Esophagus muscularis mucosa (tissue), 4 donors: ENCODE data around the gene NOPCHAP1. TPM values are rescaled to one million over a fixed set of nuclear protein-coding genes. Genes with fewer than 3 reads are reported as not detected.

Source experiments
- DNase-seq: peaks from one replicate; pipeline ENCODE4 v3.0.0-alpha.2; 2017; ENCODE audit errors: extremely low spot score
- H3K27ac ChIP-seq, 4 donors: fragments of 200-600 bp; sonication (generic); replicated peaks in 1 of 4; 1 replicate in 3 of 4; 2 replicates in 1 of 4; pipeline ENCODE4 v1.5.1; 2016 to 2019; ENCODE audit warnings: mild to moderate bottlenecking in 1 of 4
- H3K27me3 ChIP-seq, 4 donors: fragments of 200-600 bp; sonication (generic); one replicate each; pipeline versions ENCODE4 v1.5.1 to v1.6.0; 2016 to 2019
- H3K36me3 ChIP-seq, 4 donors: fragments of 200-600 bp; sonication (generic); one replicate each; pipeline ENCODE4 v1.5.1; 2016 to 2019
- H3K4me1 ChIP-seq, 4 donors: fragments of 200-600 bp; sonication (generic); one replicate each; pipeline ENCODE4 v1.5.1; 2016 to 2019
- H3K4me3 ChIP-seq, 4 donors: fragments of 200-600 bp; sonication (generic); 1 replicate in 2 of 4; 2 replicates in 2 of 4; pipeline ENCODE4 v1.5.1; 2016 to 2019; ENCODE audit warnings: mild to moderate bottlenecking in 4 of 4, moderate library complexity in 1 of 4
- H3K9me3 ChIP-seq, 4 donors: fragments of 200-600 bp; sonication (generic); 1 replicate in 3 of 4; 2 replicates in 1 of 4; pipeline ENCODE4 v1.5.1; 2016 to 2019
- EP300 ChIP-seq: sonication (generic); formaldehyde crosslinking; IDR thresholded peaks from one replicate; pipeline ENCODE4 v1.6.1; 2017; ENCODE audit warnings: antibody characterized with exemption
- POLR2A ChIP-seq: fragments of 450-650 bp; IDR thresholded peaks from one replicate; pipeline ENCODE4 v1.6.1; 2017; ENCODE audit warnings: antibody characterized with exemption, moderate library complexity, mild to moderate bottlenecking, low read depth
- POLR2AphosphoS5 ChIP-seq, 2 donors: sonication (generic); formaldehyde crosslinking; IDR thresholded peaks; one replicate each; pipeline ENCODE4 v1.6.1; 2017; ENCODE audit warnings: antibody characterized with exemption in 2 of 2
- WGBS: methylation state at CpG from one replicate; pipeline ENCODE4 v1.1.5; 2018; 5-methylcytosine and 5-hydroxymethylcytosine counted together
- intact Hi-C: fragments of 100-400 bp; cut with DNase I; formaldehyde crosslinking; loops from one replicate; pipeline ENCODE4 v1.15.1; 2023
- total RNA-seq, 4 donors: library from RNA; depleted of rRNA; stranded (reverse); fragments of >200 nt; gene quantifications; one replicate each; pipeline versions ENCODE4 v1.1.0 to v1.2.1, GENCODE V29; 2016
- TF ChIP-seq, protein P1 (sequence below), 3 experiments: fragments of 200-600 bp in 2 of 3; fragments of 450-650 bp in 1 of 3; sonication (generic) in 2 of 3; IDR thresholded peaks; one replicate each; pipeline ENCODE4 v1.5.1; 2017 to 2019; ENCODE audit warnings: antibody characterized with exemption in 3 of 3, mild to moderate bottlenecking in 2 of 3, moderate library complexity in 1 of 3

NOPCHAP1 gene
- total RNA-seq, 4 donors from 2014 or later = 4.6 to 7.9 (median 5.5) TPM

DNA sequence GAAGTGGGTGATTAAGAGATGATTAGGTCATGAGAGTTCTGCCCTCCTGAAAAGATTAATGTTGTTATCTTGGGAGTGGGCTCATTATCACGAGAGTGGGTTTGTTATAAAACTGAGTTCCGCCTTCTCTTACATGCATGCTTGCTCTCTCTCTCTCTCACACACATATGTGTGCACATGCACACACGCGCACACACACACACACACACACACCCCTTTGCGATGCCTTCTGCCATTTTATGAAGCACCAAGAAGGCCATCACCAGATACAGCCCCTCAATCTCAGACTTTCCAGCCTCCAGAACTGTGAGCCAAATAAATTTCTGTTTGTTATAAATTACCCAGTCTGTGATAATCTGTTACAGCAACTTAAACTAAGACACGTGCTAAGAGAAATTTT lies 22.4 kb upstream of the NOPCHAP1 start:
- intact Hi-C loops = no loop called here

DNA sequence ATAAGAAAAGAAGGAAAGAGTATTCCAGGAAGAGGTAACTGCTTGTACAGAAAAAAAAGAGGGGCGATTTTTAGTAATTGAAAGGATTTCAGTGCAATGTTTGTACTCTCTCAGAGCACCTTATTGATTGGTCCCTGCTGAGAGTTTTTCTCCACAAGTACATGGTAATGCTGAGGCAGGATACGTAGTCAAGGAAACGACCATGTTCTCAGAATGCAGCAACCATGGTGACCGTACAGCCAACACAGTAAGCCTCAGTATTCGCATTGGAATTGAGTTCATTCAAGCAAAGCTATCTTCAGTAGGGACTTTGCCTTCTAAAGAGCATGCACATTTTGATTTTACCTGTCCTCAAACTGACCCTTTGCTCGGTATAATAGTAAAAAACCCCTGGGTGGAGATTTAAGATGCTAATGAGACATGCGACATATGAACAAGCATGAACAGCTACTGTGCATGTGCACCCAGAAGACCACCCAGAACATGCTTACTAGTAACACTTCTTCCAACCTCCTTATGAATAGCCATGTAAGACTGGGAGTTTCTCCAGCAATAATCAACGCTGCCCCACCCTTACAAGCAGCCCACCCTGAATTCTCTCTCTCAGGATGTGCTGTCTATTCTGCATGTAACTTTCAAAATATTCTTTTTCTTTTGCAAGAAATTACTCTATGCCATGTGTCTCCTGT lies 21.8 kb upstream of the NOPCHAP1 start:
- Histone ChIP-seq H3K27ac (no peak overlapping the region), H3K27me3 (no peaks in the 10 kb centered on the region), H3K4me3 (no peak overlapping the region), H3K4me1 (peaks cover under 1 to 6% (median 5%) of the 10 kb centered on the region in 4 donors), H3K9me3 (no peaks in the 10 kb centered on the region), H3K36me3 (no peaks in the 10 kb centered on the region)
- intact Hi-C loops = no loop called here
- WGBS = 70% methylated on average over 8 of the region's 8 CpGs
- TF ChIP-seq EP300 = no peak
- TF ChIP-seq, protein P1, sequence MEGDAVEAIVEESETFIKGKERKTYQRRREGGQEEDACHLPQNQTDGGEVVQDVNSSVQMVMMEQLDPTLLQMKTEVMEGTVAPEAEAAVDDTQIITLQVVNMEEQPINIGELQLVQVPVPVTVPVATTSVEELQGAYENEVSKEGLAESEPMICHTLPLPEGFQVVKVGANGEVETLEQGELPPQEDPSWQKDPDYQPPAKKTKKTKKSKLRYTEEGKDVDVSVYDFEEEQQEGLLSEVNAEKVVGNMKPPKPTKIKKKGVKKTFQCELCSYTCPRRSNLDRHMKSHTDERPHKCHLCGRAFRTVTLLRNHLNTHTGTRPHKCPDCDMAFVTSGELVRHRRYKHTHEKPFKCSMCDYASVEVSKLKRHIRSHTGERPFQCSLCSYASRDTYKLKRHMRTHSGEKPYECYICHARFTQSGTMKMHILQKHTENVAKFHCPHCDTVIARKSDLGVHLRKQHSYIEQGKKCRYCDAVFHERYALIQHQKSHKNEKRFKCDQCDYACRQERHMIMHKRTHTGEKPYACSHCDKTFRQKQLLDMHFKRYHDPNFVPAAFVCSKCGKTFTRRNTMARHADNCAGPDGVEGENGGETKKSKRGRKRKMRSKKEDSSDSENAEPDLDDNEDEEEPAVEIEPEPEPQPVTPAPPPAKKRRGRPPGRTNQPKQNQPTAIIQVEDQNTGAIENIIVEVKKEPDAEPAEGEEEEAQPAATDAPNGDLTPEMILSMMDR (IDR thresholded peaks at IDR 0.05) = no peak
- no peak for DNase-seq

More for the DNA sequence above, 22.4 kb upstream of the NOPCHAP1 start:
- no peaks in the 10 kb centered on the region for H3K36me3 ChIP-seq
- no peak for DNase-seq
- 84% methylated on average over 6 of the region's 6 CpGs for WGBS
- no peaks in the 10 kb centered on the region for H3K9me3 ChIP-seq
- no peaks in the 10 kb centered on the region for H3K27me3 ChIP-seq
- H3K4me3 ChIP-seq = no peak overlapping the region
- TF ChIP-seq POLR2AphosphoS5 (IDR thresholded peaks at IDR 0.05) (no peak), POLR2A (no peak), EP300 (no peak)
- TF ChIP-seq, protein P1 (IDR thresholded peaks at IDR 0.05) = no peak
- H3K4me1 ChIP-seq = peaks cover 6 to 12% (median 10%) of the 10 kb centered on the region in 4 donors
- H3K27ac ChIP-seq = no peak overlapping the region

DNA sequence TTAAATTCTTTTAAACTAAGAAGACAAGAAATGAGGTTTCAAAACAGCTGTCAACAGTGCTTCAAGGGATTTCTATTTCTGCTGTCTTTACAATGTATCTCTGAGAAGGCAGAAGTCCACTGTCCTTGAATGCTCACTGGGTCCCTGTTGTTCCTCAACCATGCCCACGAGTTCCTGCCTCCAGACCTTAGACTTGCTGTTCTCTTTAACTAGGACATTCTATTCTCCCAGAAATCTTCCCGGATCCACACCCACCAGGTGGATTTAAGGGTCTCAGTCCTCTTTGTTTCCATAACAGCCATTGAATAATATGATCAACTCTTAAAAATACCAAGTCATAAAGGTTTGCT lies 21.3 kb upstream of the NOPCHAP1 start:
- intact Hi-C loops = no loop called here
- no peaks in the 10 kb centered on the region for H3K36me3 ChIP-seq
- peaks cover 0 to 1% (median 0%) of the 10 kb centered on the region in 4 donors for H3K4me1 ChIP-seq
- TF ChIP-seq EP300 (no peak), POLR2A (no peak), POLR2AphosphoS5 (IDR thresholded peaks at IDR 0.05) (no peak)
- TF ChIP-seq, protein P1 (IDR thresholded peaks at IDR 0.05) = no peak
- 68% methylated on average over 2 of the region's 2 CpGs for WGBS
- no peak for DNase-seq
- no peak overlapping the region for H3K27ac ChIP-seq
- H3K27me3 ChIP-seq = no peaks in the 10 kb centered on the region
- no peaks in the 10 kb centered on the region for H3K9me3 ChIP-seq
- H3K4me3 ChIP-seq = no peak overlapping the region

DNA sequence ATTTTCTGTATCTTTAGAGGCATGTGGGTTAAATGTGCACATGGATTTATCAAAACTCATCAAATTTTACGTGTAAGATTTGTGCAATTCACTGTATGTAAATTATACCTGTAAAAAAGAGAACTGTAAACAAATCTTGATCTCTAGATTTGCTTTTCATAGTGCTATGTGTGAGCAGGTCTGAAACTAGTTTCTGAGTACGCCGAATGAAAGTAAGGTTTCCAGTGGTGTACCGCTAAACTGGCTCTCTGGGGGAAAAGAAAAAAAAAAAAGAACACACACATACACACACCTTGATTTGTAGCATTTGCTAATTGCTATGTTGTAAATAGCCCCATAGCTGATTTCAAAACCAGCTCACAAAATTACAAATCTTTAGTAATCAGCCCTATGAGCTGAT lies 19.4 kb upstream of the NOPCHAP1 start:
- H3K27ac ChIP-seq = no peak overlapping the region
- H3K36me3 ChIP-seq = no peaks in the 10 kb centered on the region
- intact Hi-C loops = no loop called here
- no peaks in the 10 kb centered on the region for H3K27me3 ChIP-seq
- 99% methylated on average over 4 of the region's 4 CpGs for WGBS
- H3K4me1 ChIP-seq = no peaks in the 10 kb centered on the region
- TF ChIP-seq POLR2A = no peak
- TF ChIP-seq POLR2AphosphoS5 (IDR thresholded peaks at IDR 0.05) = no peak
- TF ChIP-seq, protein P1 (IDR thresholded peaks at IDR 0.05) = no peak
- no peak for TF ChIP-seq EP300
- no peak overlapping the region for H3K4me3 ChIP-seq
- no peak for DNase-seq
- no peaks in the 10 kb centered on the region for H3K9me3 ChIP-seq

DNA sequence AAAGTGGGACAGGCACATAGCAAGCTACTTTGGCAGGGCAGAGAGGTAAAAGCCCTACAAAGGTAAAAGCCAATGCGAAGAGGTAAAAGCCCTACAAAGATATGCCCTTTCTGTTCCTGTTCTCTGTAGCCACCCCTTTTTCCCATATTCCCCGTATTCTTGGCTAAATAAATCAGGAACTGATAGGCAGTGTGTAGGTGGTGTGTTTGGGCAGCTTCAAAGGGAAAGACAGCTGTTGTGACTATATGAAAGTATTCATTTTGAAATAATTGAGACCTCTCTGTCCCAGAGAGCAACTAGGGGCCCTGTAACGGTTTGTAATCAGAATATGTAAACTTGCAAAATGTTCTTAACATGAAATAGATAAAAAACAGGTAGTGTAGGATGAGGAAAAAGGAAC lies 16.8 kb upstream of the NOPCHAP1 start:
- TF ChIP-seq, protein P1 (IDR thresholded peaks at IDR 0.05) = no peak
- TF ChIP-seq EP300 (no peak), POLR2AphosphoS5 (IDR thresholded peaks at IDR 0.05) (no peak)
- Histone ChIP-seq H3K27ac (no peak overlapping the region), H3K4me3 (no peak overlapping the region), H3K27me3 (no peaks in the 10 kb centered on the region), H3K9me3 (no peaks in the 10 kb centered on the region), H3K36me3 (no peaks in the 10 kb centered on the region), H3K4me1 (no peaks in the 10 kb centered on the region)
- DNase-seq = no peak
- 74% methylated on average over 3 of the region's 3 CpGs for WGBS
- intact Hi-C loops = no loop called here
